MM.1S (cell line): ENCODE data around the gene ABCC3.

ENCODE experiments used
- DNase-seq: peaks from one replicate; pipeline ENCODE4 v3.0.0-alpha.2; 2015
- H2AFZ ChIP-seq: fragments of 300-600 bp; sonication (generic); 2 replicates; pipeline ENCODE4 v1.6.0; 2016; ENCODE audit warnings: antibody characterized with exemption, low read length
- H3F3A ChIP-seq: fragments of 300-600 bp; sonication (generic); 2 replicates; pipeline ENCODE4 v1.6.1; 2016; ENCODE audit warnings: mild to moderate bottlenecking, antibody characterized with exemption, low read length, moderate library complexity, mixed read lengths; ENCODE audit not compliant: insufficient read depth
- H3K27ac ChIP-seq: fragments of 300-600 bp; sonication (generic); 2 replicates; pipeline ENCODE4 v1.5.1; 2016; ENCODE audit warnings: mild to moderate bottlenecking, low read length
- H3K27me3 ChIP-seq: fragments of 300-600 bp; sonication (generic); replicated peaks from 2 replicates; pipeline ENCODE4 v1.6.0; 2016; ENCODE audit warnings: low read length; ENCODE audit not compliant: insufficient read depth
- H3K36me3 ChIP-seq: fragments of 300-600 bp; sonication (generic); replicated peaks from 2 replicates; pipeline ENCODE4 v1.6.1; 2016; ENCODE audit warnings: mild to moderate bottlenecking, low read length, mixed read lengths; ENCODE audit not compliant: insufficient read depth
- H3K4me1 ChIP-seq: fragments of 300-600 bp; sonication (generic); 2 replicates; pipeline ENCODE4 v1.6.1; 2016; ENCODE audit warnings: low read length, mixed read lengths
- H3K4me2 ChIP-seq: fragments of 300-600 bp; sonication (generic); 2 replicates; pipeline ENCODE4 v1.6.0; 2016; ENCODE audit warnings: low read depth, low read length
- H3K4me3 ChIP-seq: fragments of 300-600 bp; sonication (generic); 2 replicates; pipeline ENCODE4 v1.5.1; 2016; ENCODE audit warnings: low read length, mixed read lengths
- H3K79me2 ChIP-seq: fragments of 300-600 bp; sonication (generic); 2 replicates; pipeline ENCODE4 v1.6.1; 2016; ENCODE audit warnings: mixed run types, low read length, mixed read lengths
- H3K9ac ChIP-seq: fragments of 300-600 bp; sonication (generic); 2 replicates; pipeline ENCODE4 v1.6.1; 2016; ENCODE audit warnings: low read length, mixed read lengths
- H3K9me2 ChIP-seq: fragments of 300-600 bp; sonication (generic); replicated peaks from 2 replicates; pipeline ENCODE4 v1.6.1; 2016; ENCODE audit warnings: mild to moderate bottlenecking, low read length, mixed read lengths; ENCODE audit not compliant: insufficient read depth
- H3K9me3 ChIP-seq: fragments of 300-600 bp; sonication (generic); replicated peaks from 2 replicates; pipeline ENCODE4 v1.6.1; 2016; ENCODE audit warnings: mild to moderate bottlenecking, low read length, mixed read lengths; ENCODE audit not compliant: insufficient read depth
- H4K20me1 ChIP-seq: fragments of 300-600 bp; sonication (generic); 2 replicates; pipeline ENCODE4 v1.6.1; 2016; ENCODE audit warnings: mild to moderate bottlenecking, low read length, moderate library complexity, mixed read lengths; ENCODE audit not compliant: insufficient read depth
- EZH2 ChIP-seq: fragments of 300-600 bp; sonication (generic); optimal IDR thresholded peaks from 2 replicates; pipeline ENCODE3; 2017; ENCODE audit warnings: low read depth, mild to moderate bottlenecking, antibody characterized with exemption, low read length, mixed read lengths
- EZH2phosphoT487 ChIP-seq: fragments of 300-600 bp; sonication (generic); IDR thresholded peaks from 2 replicates; pipeline ENCODE4 v1.6.1; 2018; ENCODE audit warnings: antibody characterized with exemption, low read length
- TF ChIP-seq, protein P1 (sequence below): fragments of 300-600 bp; sonication (generic); IDR thresholded peaks from 2 replicates; pipeline ENCODE4 v1.5.1; 2016; ENCODE audit warnings: antibody characterized with exemption, low read length, mixed read lengths

ABCC3 gene

DNA sequence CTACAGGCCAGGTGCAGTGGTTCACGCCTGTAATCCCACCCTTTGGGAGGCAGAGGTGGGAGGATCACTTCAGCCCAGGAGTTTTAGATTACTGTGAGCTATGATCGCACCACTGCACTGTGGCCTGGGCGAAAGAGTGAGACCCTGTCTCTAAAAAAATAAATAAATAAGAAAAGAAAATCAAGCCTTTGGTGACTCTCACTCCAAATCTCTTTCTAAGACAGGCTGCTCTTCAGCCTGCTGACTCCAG, 976 bp downstream of the ABCC3 start:
- H3K4me1 ChIP-seq = no peaks in the 10 kb centered on the region
- no peaks in the 10 kb centered on the region for H3F3A ChIP-seq
- no peak overlapping the region for H3K4me3 ChIP-seq
- H2AFZ ChIP-seq = no peak overlapping the region
- H4K20me1 ChIP-seq = no peaks in the 10 kb centered on the region
- no peaks in the 10 kb centered on the region for H3K36me3 ChIP-seq
- H3K4me2 ChIP-seq = no peak overlapping the region
- H3K27ac ChIP-seq = no peak overlapping the region
- H3K27me3 ChIP-seq = peaks cover 47% of the 10 kb centered on the region
- H3K79me2 ChIP-seq = no peaks in the 10 kb centered on the region
- H3K9me3 ChIP-seq = no peaks in the 10 kb centered on the region
- H3K9me2 ChIP-seq = no peaks in the 10 kb centered on the region
- no peak for DNase-seq
- TF ChIP-seq EZH2 = no peak
- TF ChIP-seq EZH2phosphoT487 = no peak
- H3K9ac ChIP-seq = no peak overlapping the region

DNA sequence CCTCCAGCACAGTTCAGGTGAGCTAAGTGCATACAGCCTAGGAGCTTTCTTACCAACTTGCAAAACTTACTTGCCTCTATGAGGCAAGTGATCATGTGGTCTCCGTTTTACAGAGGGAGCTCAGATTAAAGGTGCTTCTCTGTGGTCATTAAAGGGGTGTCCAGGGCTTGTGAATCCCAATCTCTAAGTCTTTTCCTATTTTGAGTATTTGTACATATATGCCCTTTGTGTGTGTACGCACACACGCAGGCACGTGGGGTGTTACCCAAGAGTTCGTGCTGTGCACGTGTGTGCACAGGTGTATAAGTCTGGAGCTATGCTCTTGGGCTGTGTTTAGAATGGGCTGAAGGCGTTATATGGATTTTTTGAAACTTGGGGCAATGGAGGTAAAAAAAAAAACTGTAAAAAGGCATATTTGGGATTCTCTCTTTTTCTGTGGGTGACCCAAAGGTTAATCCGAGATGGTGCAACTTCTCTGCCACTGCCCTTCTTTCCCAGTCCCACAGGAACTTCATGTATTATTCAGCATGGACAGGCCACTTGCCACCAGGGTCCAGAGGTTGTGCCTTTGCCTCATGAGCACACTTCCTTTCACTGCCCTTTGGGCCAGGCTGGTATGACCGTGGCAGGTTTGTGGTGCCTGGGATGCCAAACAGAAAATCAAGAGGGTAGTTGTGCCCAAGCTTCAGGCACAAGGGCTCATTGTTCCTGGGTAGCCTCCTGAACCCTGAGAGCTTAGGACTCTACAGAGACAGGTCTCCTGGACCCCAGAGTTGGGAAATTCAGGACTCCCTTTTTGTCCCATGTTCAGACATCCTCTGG, 1.5 kb downstream of the ABCC3 start:
- TF ChIP-seq, protein P1, sequence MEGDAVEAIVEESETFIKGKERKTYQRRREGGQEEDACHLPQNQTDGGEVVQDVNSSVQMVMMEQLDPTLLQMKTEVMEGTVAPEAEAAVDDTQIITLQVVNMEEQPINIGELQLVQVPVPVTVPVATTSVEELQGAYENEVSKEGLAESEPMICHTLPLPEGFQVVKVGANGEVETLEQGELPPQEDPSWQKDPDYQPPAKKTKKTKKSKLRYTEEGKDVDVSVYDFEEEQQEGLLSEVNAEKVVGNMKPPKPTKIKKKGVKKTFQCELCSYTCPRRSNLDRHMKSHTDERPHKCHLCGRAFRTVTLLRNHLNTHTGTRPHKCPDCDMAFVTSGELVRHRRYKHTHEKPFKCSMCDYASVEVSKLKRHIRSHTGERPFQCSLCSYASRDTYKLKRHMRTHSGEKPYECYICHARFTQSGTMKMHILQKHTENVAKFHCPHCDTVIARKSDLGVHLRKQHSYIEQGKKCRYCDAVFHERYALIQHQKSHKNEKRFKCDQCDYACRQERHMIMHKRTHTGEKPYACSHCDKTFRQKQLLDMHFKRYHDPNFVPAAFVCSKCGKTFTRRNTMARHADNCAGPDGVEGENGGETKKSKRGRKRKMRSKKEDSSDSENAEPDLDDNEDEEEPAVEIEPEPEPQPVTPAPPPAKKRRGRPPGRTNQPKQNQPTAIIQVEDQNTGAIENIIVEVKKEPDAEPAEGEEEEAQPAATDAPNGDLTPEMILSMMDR = no peak
- no peak for TF ChIP-seq EZH2phosphoT487
- no peak for TF ChIP-seq EZH2
- no peaks in the 10 kb centered on the region for H3F3A ChIP-seq

DNA sequence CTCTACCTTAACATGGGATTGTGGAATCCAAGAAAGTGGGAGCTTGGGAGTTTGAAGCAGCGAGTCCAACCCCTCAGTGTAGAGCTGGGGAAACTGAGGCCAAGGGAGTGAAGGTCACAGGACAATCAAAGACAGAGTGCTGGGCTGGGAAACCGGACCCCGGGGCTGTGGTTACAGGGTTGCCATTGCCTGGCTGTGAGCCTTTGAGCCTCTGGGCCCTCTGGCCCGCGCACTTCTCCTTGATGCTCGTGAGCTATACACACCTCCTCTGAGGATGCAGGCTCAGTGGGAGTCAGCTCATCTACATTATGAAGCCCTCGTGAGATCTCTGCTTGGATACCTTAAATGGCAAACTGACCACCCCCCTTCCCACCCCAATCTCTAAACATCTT, 2.1 kb downstream of the ABCC3 start:
- H3K79me2 ChIP-seq = no peaks in the 10 kb centered on the region
- no peak overlapping the region for H3K9ac ChIP-seq
- H3K36me3 ChIP-seq = no peaks in the 10 kb centered on the region
- no peak overlapping the region for H3K27ac ChIP-seq
- no peaks in the 10 kb centered on the region for H3F3A ChIP-seq
- no peaks in the 10 kb centered on the region for H3K9me3 ChIP-seq
- no peak for DNase-seq
- no peaks in the 10 kb centered on the region for H3K9me2 ChIP-seq
- H3K4me2 ChIP-seq = no peak overlapping the region
- TF ChIP-seq EZH2phosphoT487 (no peak), EZH2 (no peak)
- TF ChIP-seq, protein P1 = no peak
- H3K4me3 ChIP-seq = no peak overlapping the region
- H4K20me1 ChIP-seq = no peaks in the 10 kb centered on the region
- H2AFZ ChIP-seq = no peak overlapping the region
- H3K27me3 ChIP-seq = peaks cover 41% of the 10 kb centered on the region
- H3K4me1 ChIP-seq = no peaks in the 10 kb centered on the region

More for the DNA sequence above, 1.5 kb downstream of the ABCC3 start:
- H3K4me1 ChIP-seq = no peaks in the 10 kb centered on the region
- no peaks in the 10 kb centered on the region for H3K9me2 ChIP-seq
- H3K36me3 ChIP-seq = no peaks in the 10 kb centered on the region
- H3K9ac ChIP-seq = no peak overlapping the region
- H3K27ac ChIP-seq = no peak overlapping the region
- no peak overlapping the region for H3K4me2 ChIP-seq
- H3K27me3 ChIP-seq = peaks cover 45% of the 10 kb centered on the region
- no peaks in the 10 kb centered on the region for H3K9me3 ChIP-seq
- no peaks in the 10 kb centered on the region for H3K79me2 ChIP-seq
- H4K20me1 ChIP-seq = no peaks in the 10 kb centered on the region
- H3K4me3 ChIP-seq = no peak overlapping the region
- H2AFZ ChIP-seq = no peak overlapping the region
- DNase-seq = no peak
